ENCODE measurements around the gene BLOC1S1.
"Not testable (repeated sequence)": the region's sequence is repeated elsewhere in the genome, so short reads cannot be mapped to it uniquely, and the experiment has no call there.

The BLOC1S1 gene

DNA sequence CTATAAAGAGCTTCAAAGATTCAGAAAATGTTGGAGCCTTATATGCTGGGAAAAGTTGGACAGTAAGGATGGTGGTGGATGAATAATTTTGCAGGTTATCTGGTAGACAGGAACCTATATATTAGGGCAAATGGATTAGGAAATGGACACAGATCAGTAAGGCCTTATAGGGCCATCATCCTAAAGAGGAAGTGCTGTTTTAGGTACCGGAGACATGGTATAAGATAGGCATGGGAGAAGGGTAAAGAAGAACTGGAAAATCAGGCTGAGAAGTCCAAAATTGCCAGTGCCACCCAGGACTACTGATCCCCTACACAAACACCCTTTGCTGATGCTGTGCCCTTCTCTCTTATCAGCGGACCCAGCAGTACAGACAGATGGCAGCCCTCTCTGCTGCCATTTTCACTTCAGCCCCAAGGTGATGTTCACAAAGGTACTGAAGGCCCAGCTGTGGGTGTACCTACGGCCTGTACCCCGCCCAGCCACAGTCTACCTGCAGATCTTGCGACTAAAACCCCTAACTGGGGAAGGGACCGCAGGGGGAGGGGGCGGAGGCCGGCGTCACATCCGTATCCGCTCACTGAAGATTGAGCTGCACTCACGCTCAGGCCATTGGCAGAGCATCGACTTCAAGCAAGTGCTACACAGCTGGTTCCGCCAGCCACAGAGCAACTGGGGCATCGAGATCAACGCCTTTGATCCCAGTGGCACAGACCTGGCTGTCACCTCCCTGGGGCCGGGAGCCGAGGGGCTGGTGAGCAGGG, 32.6 kb downstream of the BLOC1S1 start:
- H3K27me3 Mint-ChIP-seq (ENCODE audit: low read depth, poor library complexity): peaks cover 3% of the 10 kb centered on the region
- no peak overlapping the region for H3K27ac Mint-ChIP-seq
- H3K4me1 Mint-ChIP-seq: peaks cover 60% of the 10 kb centered on the region
- peaks cover 63% of the 10 kb centered on the region for H3K36me3 Mint-ChIP-seq (ENCODE audit: low read depth)
- H3K9me3 Mint-ChIP-seq: no peaks in the 10 kb centered on the region
- peak overlapping the region; percentile 97 for H3K4me3 Mint-ChIP-seq
- no peak for DNase-seq
- TF ChIP-seq CTCF (IDR thresholded peaks at IDR 0.05): no peak

DNA sequence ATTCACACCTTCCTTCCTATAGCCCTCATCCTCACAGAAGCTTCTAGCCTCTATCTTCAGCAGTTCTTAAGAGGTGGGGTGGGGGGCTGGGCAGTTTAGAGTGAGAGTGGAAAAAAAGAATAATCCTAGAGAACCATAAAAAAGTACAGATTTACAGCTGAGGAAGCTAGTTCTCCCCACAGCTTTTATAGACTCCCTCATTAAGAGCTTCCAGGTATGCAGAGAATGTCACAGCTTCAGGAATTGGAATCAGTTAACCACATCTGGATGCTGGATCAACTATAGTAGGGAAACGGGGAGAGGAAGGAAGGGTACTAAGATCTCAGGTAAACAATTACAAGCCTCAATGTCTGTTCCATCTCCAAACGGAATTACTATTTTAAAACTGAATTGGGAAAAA, 39.4 kb downstream of the BLOC1S1 start:
- no peak for DNase-seq
- H3K27me3 Mint-ChIP-seq (ENCODE audit: low read depth, poor library complexity): peaks cover 3% of the 10 kb centered on the region
- H3K4me3 Mint-ChIP-seq: peak overlapping the region; percentile 23
- H3K9me3 Mint-ChIP-seq: peaks cover 19% of the 10 kb centered on the region
- H3K36me3 Mint-ChIP-seq (ENCODE audit: low read depth): peaks cover 78% of the 10 kb centered on the region
- no peak for TF ChIP-seq CTCF (IDR thresholded peaks at IDR 0.05)
- H3K27ac Mint-ChIP-seq: peak overlapping the region; percentile 97
- H3K4me1 Mint-ChIP-seq: peaks cover 53% of the 10 kb centered on the region

DNA sequence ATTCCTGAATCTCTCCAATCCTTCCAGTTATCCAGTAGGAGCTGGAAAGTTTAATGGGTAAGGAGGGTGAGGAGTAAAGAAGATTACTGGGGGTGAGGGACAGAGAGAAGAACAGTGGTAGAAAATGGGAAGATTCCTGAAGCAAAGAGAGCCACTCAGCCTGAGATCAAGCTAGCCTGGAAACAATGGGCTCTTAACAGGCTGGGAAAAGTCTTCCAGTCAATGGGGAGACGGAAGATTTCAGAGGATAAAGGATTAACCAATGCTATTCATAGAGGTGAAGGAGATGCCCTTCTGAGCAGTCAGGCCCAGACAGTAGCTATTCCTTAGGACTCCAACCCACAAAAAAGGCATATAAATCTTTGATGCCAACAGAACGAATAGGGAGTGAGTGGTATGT, 41.9 kb downstream of the BLOC1S1 start:
- peaks cover 19% of the 10 kb centered on the region for H3K9me3 Mint-ChIP-seq
- H3K27me3 Mint-ChIP-seq (ENCODE audit: low read depth, poor library complexity): peaks cover 3% of the 10 kb centered on the region
- H3K4me3 Mint-ChIP-seq: no peak overlapping the region
- H3K4me1 Mint-ChIP-seq: peaks cover 49% of the 10 kb centered on the region
- DNase-seq: no peak
- peak overlapping the region; percentile 98 for H3K27ac Mint-ChIP-seq
- peaks cover 70% of the 10 kb centered on the region for H3K36me3 Mint-ChIP-seq (ENCODE audit: low read depth)
- no peak for TF ChIP-seq CTCF (IDR thresholded peaks at IDR 0.05)

DNA sequence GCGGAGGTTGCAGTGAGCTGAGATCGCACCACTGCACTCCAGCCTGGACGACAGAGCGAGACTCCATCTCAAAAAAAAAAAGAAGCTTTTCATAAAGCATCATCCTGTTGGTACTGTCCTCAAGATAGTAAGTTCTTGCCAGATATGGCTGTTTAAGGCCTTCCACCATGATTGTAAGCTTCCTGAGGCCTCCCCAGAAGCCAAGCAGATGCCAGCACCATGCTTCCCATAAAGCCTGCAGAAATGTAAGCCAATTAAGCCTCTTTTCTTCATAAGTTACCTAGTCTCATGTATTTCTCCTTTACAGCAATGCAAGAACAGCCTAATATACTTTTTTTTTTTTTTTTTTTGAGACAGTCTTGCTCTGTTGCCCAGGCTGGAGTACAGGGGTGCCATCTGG, 42.7 kb downstream of the BLOC1S1 start:
- Mint-ChIP-seq H3K36me3 (ENCODE audit: low read depth) (peaks cover 63% of the 10 kb centered on the region), H3K9me3 (peaks cover 19% of the 10 kb centered on the region), H3K4me1 (peaks cover 49% of the 10 kb centered on the region), H3K27ac (peak overlapping the region; percentile 98)
- H3K4me3 Mint-ChIP-seq; H3K27me3 Mint-ChIP-seq (ENCODE audit: low read depth, poor library complexity); DNase-seq: not testable (repeated sequence)

DNA sequence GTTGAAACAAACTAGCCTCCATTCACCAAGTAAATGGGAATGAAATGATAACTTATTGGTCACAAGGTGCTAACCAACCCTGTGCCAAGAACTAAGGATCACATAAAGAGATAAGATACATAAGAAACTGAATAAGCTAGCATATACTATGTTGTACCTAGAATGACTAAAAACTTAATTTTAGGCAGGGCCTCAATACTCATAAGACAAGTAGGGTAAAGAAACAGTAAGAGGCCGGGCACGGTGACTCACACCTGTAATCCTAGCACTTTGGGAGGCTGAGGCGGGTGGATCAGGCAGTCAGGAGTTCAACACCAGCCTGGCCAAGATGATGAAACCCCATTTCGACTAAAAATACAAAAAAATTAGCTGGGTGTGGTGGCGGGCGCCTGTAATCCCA, 44.8 kb downstream of the BLOC1S1 start:
- H3K9me3 Mint-ChIP-seq: peaks cover 19% of the 10 kb centered on the region
- H3K4me1 Mint-ChIP-seq: peaks cover 42% of the 10 kb centered on the region
- peaks cover 3% of the 10 kb centered on the region for H3K27me3 Mint-ChIP-seq (ENCODE audit: low read depth, poor library complexity)
- H3K4me3 Mint-ChIP-seq: no peak overlapping the region
- peaks cover 60% of the 10 kb centered on the region for H3K36me3 Mint-ChIP-seq (ENCODE audit: low read depth)
- TF ChIP-seq CTCF (IDR thresholded peaks at IDR 0.05): no peak
- H3K27ac Mint-ChIP-seq: peak overlapping the region; percentile 42
- no peak for DNase-seq

DNA sequence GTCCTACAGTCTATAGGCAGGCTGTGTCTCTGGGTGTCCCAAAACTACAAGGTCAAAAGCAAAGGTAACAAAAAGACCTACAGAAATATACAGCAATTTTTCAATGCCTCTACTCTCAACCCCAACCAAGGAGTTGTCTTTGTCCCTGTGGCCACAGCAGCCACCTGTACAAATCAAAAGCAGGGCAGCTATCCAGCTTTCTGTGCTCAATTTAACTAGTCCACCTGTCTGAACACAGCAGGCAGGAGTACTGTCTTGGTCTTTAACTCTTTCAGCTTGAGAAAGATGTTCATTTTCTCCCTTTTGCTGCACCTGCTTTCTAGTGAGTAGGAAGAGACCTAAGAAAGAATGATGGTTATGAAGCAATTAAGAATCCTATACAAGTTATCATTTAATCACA, 46.8 kb downstream of the BLOC1S1 start:
- no peak overlapping the region for H3K27ac Mint-ChIP-seq
- no peak for TF ChIP-seq CTCF (IDR thresholded peaks at IDR 0.05)
- H3K27me3 Mint-ChIP-seq (ENCODE audit: low read depth, poor library complexity): peaks cover 3% of the 10 kb centered on the region
- H3K4me3 Mint-ChIP-seq: no peak overlapping the region
- peaks cover 59% of the 10 kb centered on the region for H3K36me3 Mint-ChIP-seq (ENCODE audit: low read depth)
- H3K4me1 Mint-ChIP-seq: peaks cover 41% of the 10 kb centered on the region
- peaks cover 17% of the 10 kb centered on the region for H3K9me3 Mint-ChIP-seq
- DNase-seq: no peak

All from nephron progenitor cell (in vitro differentiated cells).